Cardiac muscle cell (in vitro differentiated cells and primary cell): ENCODE results near the gene COL19A1. TPM values are rescaled to one million over a fixed set of nuclear protein-coding genes. Genes with fewer than 3 reads are reported as not detected.

ENCODE experiments used
- DNase-seq, 2 donors: peaks; one replicate each; pipeline versions ENCODE4 v3.0.0 to v3.0.0-alpha.2; 2010 to 2017; ENCODE audit warnings: low read depth in 1 of 2, low spot score in 1 of 2
- H3K27ac ChIP-seq: fragments of 200-600 bp; sonication (generic); 2 replicates; pipeline ENCODE4 v1.5.1; 2016
- H3K27me3 ChIP-seq: fragments of 200-600 bp; sonication (generic); 2 replicates; pipeline ENCODE4 v1.6.0; 2016; ENCODE audit warnings: control low read depth
- H3K36me3 ChIP-seq: fragments of 200-600 bp; sonication (generic); 2 replicates; pipeline ENCODE4 v1.5.1; 2016; ENCODE audit warnings: control low read depth
- H3K4me1 ChIP-seq: fragments of 200-600 bp; sonication (generic); 2 replicates; pipeline ENCODE4 v1.8.1; 2017; ENCODE audit warnings: low read depth, mild to moderate bottlenecking, mixed run types
- H3K4me3 ChIP-seq: fragments of 200-600 bp; sonication (generic); 2 replicates; pipeline ENCODE4 v1.5.1; 2016; ENCODE audit warnings: mild to moderate bottlenecking
- H3K9me3 ChIP-seq: fragments of 200-600 bp; sonication (generic); 2 replicates; pipeline ENCODE4 v1.5.1; 2017; ENCODE audit warnings: low read depth, mild to moderate bottlenecking, control low read depth
- polyA plus RNA-seq: library from polyadenylated mRNA; unstranded; fragments of >200 nt; fragmentation: Nextera tagmentation; extraction: Ambion mirVana; gene quantifications from 2 replicates; pipeline ENCODE4 v1.2.1, GENCODE V29; 2016
- total RNA-seq: library from RNA; depleted of rRNA; stranded (reverse); fragments of >200 nt; gene quantifications from 2 replicates; pipeline ENCODE4 v1.2.3, GENCODE V29; 2016
- TF ChIP-seq, protein P1 (sequence below): IDR thresholded peaks from 2 replicates; pipeline ENCODE4 v1.5.1; 2012; ENCODE audit warnings: low read depth, mild to moderate bottlenecking, low read length

COL19A1 gene
- total and polyA plus RNA-seq, 2 experiments from 2014 or later: 0.10 to 0.27 TPM

DNA sequence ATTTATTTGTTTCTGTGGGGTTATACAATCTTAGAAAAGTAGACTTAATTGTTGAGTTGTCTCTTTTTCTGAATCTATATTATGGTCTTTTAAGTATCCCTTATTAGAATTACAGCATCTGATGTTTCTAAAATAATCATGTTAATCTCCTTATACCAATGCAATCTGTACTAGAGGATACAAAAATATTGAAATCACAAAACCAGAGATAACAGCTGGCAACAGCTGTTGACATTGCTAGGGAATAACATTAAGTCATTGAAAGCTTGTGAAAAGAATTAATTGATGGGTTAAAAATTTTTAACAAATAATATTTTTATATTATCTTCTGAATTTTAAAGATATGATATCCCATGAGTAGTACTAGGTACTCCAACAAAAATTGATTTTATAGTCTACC, 162.6 kb downstream of the COL19A1 start:
- no peak overlapping the region for H3K27ac ChIP-seq

DNA sequence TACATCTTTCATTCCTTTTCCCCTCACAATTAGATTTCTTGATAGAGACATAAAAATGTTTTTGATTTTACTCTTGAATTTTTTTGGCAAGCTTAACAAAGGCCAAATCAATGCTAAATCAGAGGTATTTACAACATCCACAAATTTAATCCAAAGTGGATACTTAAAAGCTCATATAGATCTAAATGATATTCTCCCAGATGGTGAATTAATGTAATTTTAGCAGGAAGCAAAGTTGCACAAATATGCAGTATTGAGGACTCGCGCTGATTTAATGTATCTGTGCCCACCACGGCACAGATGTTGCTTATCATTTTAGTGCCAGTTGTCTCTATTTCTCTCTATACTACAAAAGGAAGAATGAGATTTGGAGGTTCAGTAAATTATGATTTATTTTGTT, 167.4 kb downstream of the COL19A1 start:
- Histone ChIP-seq H3K4me1 (no peaks in the 10 kb centered on the region), H3K9me3 (no peaks in the 10 kb centered on the region), H3K27me3 (no peaks in the 10 kb centered on the region), H3K4me3 (no peak overlapping the region), H3K27ac (no peak overlapping the region), H3K36me3 (no peaks in the 10 kb centered on the region)
- TF ChIP-seq, protein P1, sequence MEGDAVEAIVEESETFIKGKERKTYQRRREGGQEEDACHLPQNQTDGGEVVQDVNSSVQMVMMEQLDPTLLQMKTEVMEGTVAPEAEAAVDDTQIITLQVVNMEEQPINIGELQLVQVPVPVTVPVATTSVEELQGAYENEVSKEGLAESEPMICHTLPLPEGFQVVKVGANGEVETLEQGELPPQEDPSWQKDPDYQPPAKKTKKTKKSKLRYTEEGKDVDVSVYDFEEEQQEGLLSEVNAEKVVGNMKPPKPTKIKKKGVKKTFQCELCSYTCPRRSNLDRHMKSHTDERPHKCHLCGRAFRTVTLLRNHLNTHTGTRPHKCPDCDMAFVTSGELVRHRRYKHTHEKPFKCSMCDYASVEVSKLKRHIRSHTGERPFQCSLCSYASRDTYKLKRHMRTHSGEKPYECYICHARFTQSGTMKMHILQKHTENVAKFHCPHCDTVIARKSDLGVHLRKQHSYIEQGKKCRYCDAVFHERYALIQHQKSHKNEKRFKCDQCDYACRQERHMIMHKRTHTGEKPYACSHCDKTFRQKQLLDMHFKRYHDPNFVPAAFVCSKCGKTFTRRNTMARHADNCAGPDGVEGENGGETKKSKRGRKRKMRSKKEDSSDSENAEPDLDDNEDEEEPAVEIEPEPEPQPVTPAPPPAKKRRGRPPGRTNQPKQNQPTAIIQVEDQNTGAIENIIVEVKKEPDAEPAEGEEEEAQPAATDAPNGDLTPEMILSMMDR: no peak
- DNase-seq: no peak

More for the DNA sequence above, 162.6 kb downstream of the COL19A1 start:
- Histone ChIP-seq H3K36me3 (no peaks in the 10 kb centered on the region), H3K4me1 (no peaks in the 10 kb centered on the region), H3K4me3 (no peak overlapping the region), H3K27me3 (no peaks in the 10 kb centered on the region), H3K9me3 (no peaks in the 10 kb centered on the region)
- no peak for DNase-seq
- TF ChIP-seq, protein P1: no peak

DNA sequence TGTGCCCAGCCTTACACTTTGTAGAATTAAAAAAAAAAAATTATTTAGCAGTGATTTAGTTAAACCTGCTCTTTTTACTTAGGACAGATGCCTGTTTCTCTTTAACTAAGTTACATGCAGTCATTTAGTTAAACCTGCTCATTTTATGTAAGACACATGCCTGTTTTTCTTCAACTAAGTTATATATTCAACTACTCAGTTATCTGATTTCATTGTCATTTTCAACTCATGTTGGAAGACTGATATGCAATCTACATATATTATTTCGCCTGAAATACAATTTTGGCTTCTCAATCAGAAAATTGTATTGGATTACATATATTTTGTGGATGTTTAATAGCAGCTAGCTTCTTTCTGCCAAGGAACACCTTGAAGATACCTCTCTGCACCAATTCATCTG, 171.1 kb downstream of the COL19A1 start:
- H3K27ac ChIP-seq: no peak overlapping the region
- no peaks in the 10 kb centered on the region for H3K27me3 ChIP-seq
- no peak overlapping the region for H3K4me3 ChIP-seq
- no peaks in the 10 kb centered on the region for H3K9me3 ChIP-seq
- TF ChIP-seq, protein P1: no peak
- DNase-seq: no peak
- H3K36me3 ChIP-seq: no peaks in the 10 kb centered on the region
- H3K4me1 ChIP-seq: no peaks in the 10 kb centered on the region

DNA sequence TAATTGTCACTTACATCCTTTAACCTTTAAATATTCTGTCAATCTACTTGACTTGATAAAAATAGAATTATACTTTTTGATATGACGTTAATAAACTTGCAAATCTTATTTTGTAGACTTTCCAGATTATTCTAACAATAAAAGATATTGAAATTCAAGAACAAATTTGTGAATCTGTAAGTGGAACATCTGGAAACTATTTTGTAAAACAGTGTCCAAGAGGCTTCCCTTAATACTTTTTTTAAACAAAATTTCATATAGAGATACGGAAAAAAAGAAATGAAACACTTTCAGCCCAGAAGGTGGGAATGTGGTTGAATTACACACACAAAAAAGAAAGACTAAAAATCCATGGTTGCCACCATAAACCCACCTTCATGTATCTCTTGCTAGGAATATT, 174.4 kb downstream of the COL19A1 start:
- TF ChIP-seq, protein P1: no peak
- H3K36me3 ChIP-seq: no peaks in the 10 kb centered on the region
- no peaks in the 10 kb centered on the region for H3K9me3 ChIP-seq
- DNase-seq: no peak
- no peak overlapping the region for H3K4me3 ChIP-seq
- H3K27me3 ChIP-seq: no peaks in the 10 kb centered on the region
- no peaks in the 10 kb centered on the region for H3K4me1 ChIP-seq
- no peak overlapping the region for H3K27ac ChIP-seq

DNA sequence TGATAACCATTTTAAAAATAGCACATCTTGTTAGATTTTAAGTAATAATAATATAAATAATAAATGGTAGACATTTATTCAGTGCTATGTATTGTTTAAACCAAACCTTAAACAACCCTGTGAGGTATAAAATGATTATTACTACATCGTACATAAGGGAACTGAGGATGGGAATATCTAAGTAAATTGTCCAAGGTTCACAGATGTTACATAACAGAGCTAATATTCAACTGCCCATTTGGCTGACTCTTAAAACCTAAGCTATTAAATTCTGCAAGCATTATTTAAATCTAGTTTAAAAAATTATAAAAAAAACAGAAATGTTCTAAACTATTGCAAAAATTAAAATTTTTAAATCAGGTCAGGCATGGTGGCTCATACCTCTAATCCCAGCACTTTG, 175.1 kb downstream of the COL19A1 start:
- Histone ChIP-seq H3K27ac (no peak overlapping the region), H3K4me1 (no peaks in the 10 kb centered on the region), H3K36me3 (no peaks in the 10 kb centered on the region), H3K4me3 (no peak overlapping the region), H3K27me3 (no peaks in the 10 kb centered on the region), H3K9me3 (no peaks in the 10 kb centered on the region)
- no peak for DNase-seq
- TF ChIP-seq, protein P1: no peak

DNA sequence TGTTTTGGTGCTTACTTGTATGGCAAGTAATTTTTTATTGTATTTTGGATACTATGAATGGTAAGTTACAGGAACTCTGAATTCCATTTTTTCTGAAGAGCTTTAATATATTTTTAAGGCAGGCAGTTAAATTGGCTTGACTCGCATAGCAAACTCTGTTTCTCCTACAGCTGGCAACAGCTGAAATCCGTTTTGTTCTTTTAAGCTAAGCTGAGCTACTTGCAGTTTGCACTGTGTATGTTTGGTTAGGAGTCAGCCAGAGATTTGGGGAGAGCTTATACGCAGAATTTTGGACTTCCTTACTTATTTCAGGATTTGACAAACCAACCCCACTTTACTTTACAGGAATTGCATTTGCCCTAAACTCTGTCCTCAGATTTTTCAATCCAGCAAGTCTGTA, 179.1 kb downstream of the COL19A1 start:
- no peaks in the 10 kb centered on the region for H3K36me3 ChIP-seq
- TF ChIP-seq, protein P1: no peak
- H3K27me3 ChIP-seq: no peaks in the 10 kb centered on the region
- no peak overlapping the region for H3K27ac ChIP-seq
- H3K4me1 ChIP-seq: no peaks in the 10 kb centered on the region
- DNase-seq: no peak
- H3K4me3 ChIP-seq: no peak overlapping the region
- no peaks in the 10 kb centered on the region for H3K9me3 ChIP-seq
